OCI-LY3 (cell line): ENCODE data around the gene INPP5K.

Experiments
- EZH2phosphoT487 ChIP-seq: fragments of 200-600 bp; shearing (Covaris generic); IDR thresholded peaks from 2 replicates; pipeline ENCODE4 v1.6.1; 2018; ENCODE audit warnings: antibody characterized with exemption, mixed run types, low read depth
- TF ChIP-seq, protein P1 (sequence below): fragments of 200-600, 300-600 bp; sonication (generic); IDR thresholded peaks from 2 replicates; pipeline ENCODE4 v1.5.1; 2014; ENCODE audit warnings: antibody characterized with exemption, low read length, low read depth

DNA sequence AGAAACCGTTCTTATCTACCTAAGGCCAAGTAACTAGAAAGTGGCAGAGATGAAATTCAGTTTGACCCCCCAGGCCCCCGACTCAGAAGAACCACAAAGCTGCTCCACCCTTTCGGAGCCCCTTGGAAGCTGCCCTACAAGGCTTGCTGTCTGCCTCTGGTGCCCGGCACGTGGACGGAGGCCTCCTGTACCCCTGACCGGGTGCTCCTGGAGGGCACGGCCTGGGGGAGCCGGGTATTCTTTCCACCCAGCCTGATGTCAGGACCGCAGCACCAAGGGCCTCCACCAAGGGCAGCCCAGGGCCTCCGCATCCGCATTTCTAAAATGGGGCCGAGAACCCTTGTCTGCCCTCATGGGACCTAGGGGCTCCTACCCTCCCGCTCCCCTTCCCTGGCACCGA lies 44.9 kb downstream of the INPP5K start:
- TF ChIP-seq, protein P1, sequence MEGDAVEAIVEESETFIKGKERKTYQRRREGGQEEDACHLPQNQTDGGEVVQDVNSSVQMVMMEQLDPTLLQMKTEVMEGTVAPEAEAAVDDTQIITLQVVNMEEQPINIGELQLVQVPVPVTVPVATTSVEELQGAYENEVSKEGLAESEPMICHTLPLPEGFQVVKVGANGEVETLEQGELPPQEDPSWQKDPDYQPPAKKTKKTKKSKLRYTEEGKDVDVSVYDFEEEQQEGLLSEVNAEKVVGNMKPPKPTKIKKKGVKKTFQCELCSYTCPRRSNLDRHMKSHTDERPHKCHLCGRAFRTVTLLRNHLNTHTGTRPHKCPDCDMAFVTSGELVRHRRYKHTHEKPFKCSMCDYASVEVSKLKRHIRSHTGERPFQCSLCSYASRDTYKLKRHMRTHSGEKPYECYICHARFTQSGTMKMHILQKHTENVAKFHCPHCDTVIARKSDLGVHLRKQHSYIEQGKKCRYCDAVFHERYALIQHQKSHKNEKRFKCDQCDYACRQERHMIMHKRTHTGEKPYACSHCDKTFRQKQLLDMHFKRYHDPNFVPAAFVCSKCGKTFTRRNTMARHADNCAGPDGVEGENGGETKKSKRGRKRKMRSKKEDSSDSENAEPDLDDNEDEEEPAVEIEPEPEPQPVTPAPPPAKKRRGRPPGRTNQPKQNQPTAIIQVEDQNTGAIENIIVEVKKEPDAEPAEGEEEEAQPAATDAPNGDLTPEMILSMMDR: no peak
- no peak for TF ChIP-seq EZH2phosphoT487
